Subcutaneous adipose tissue (tissue), 4 donors: Measurements from ENCODE around the gene GMPR2. TPM values are rescaled to one million over a fixed set of nuclear protein-coding genes. Genes with fewer than 3 reads are reported as not detected.

ENCODE experiments used
- total RNA-seq, 4 donors: library from RNA; depleted of rRNA; stranded (reverse); fragments of >200 nt; gene quantifications; one replicate each; pipeline ENCODE4 v1.1.0, GENCODE V29; 2016
- TF ChIP-seq, protein P1 (sequence below): fragments of 450-650 bp; IDR thresholded peaks from one replicate; pipeline ENCODE4 v1.5.1; 2016; ENCODE audit warnings: low read depth, mild to moderate bottlenecking, control low read depth, antibody characterized with exemption, moderate library complexity

GMPR2 gene
- total RNA-seq, 4 donors from 2014 or later = 31.3 to 75.5 (median 54.3) TPM

- TF ChIP-seq, protein P1, sequence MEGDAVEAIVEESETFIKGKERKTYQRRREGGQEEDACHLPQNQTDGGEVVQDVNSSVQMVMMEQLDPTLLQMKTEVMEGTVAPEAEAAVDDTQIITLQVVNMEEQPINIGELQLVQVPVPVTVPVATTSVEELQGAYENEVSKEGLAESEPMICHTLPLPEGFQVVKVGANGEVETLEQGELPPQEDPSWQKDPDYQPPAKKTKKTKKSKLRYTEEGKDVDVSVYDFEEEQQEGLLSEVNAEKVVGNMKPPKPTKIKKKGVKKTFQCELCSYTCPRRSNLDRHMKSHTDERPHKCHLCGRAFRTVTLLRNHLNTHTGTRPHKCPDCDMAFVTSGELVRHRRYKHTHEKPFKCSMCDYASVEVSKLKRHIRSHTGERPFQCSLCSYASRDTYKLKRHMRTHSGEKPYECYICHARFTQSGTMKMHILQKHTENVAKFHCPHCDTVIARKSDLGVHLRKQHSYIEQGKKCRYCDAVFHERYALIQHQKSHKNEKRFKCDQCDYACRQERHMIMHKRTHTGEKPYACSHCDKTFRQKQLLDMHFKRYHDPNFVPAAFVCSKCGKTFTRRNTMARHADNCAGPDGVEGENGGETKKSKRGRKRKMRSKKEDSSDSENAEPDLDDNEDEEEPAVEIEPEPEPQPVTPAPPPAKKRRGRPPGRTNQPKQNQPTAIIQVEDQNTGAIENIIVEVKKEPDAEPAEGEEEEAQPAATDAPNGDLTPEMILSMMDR = no peak
These were observed 5.4 kb downstream of the GMPR2 start for GRCh38 chr14:24238123-24238522.

- TF ChIP-seq, protein P1 = no peak
These were observed 5.9 kb downstream of the GMPR2 start for GRCh38 chr14:24238527-24239037.

- TF ChIP-seq, protein P1 = no peak
These were observed 7.6 kb downstream of the GMPR2 start for GRCh38 chr14:24240110-24240918.

DNA sequence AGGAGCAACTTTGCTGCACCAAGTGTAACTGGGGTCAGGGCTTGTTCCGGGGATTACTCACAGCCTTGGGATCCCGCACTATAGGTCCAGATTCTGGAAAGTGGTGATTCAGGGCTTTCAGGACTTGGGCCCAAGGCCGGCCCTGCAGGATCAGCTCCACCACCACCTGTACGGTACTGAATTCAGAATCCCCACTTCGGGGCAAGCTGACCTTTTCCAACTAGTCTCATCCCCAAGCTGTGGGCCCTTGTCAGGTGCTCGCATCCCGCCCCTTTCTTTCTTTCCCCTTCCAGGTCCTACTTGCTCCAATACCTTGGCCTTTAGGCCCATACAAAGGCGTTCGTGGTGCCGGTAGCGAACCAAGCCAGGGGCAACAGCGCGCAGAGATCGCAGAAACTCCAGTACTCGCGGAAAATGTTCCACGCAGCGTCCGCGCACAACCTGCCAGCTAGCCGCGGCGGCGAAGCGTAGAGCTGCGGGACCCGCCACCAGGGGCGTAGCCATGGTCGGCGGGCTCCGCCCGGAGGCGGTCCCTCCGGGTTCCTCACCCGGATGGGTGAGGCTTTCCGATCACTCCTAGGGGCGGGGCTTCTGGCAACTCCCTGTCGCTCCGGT lies 9.2 kb downstream of the GMPR2 start:
- TF ChIP-seq, protein P1 = no peak

DNA sequence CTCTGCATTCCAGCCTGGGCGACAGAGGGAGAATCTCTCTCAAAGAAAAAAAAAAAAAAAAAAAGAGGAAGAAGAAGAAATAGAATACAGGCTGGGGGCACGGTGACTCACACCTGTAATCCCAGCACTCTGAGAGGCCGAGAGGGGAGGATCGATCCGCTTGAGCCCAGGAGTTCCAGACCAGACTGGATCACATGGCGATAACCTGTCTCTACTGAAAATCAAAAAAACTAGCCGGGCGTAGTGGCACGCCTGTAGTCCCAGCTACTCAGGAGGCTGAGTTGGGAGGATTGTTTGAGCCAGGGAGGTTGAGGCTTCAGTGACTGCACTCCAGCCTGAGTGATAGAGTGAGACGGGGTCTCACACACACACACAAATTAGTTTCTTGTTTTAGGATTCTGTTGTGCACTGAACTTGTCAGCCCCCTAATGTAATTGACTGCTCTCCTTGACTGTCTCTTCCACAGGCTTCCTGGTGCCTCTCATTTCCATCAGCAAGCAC lies 10.7 kb downstream of the GMPR2 start:
- TF ChIP-seq, protein P1 = no peak

DNA sequence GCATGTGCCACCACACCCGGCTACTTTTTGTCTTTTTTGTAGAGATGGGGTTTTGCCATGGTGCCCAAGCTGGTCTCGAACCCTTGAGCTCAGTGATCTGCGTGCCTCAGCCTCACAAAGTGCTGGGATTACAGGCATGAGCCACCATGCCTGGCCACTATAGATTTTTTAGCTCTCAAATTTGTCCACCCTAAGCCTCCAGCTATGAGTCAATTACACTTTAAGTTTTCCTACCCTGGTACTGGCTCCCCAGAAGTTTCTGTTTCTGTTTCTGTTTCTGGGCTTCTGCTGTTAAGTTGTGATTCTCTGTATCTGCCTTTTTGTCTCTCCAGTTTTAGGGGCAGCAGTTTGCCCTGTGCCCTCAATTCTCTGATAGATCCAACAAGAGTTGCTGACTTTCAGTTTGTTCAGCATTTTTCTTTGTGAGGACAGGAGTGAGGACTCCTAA lies 14.1 kb downstream of the GMPR2 start:
- TF ChIP-seq, protein P1 = no peak

DNA sequence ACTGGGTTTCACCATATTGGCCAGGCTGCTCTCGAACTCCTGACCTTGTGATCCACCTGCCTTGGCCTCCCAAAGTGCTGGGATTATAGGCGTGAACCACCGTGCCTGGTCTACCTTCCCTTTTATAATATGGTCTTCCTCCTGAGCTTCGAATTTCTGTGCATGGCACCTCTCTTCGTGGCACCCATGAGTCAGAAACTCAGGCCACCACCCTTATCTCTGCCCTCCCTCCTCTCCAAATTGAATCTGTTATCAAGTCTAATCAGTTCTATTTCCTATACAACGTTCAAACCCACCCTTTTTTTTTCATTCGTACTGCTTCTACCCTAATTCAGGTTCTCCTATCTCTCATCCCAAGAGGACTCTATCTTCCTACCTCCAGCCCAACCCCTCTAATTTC lies 14.7 kb downstream of the GMPR2 start:
- TF ChIP-seq, protein P1 = no peak
